H9 (cell line): Measurements from ENCODE around the gene UFSP2. TPM values are rescaled to one million over a fixed set of nuclear protein-coding genes. Genes with fewer than 3 reads are reported as not detected.

ENCODE experiments used
- DNase-seq: peaks from one replicate; pipeline ENCODE4 v3.0.0-alpha.2; 2017
- H2AFZ ChIP-seq: one replicate; pipeline ENCODE4 v1.6.1; 2013; ENCODE audit warnings: mild to moderate bottlenecking, low read length, control low read depth, moderate library complexity
- H2AK5ac ChIP-seq: 2 replicates; pipeline ENCODE4 v1.6.1; 2013; ENCODE audit warnings: low read length, control low read depth, mixed read lengths; ENCODE audit not compliant: insufficient read length
- H2BK120ac ChIP-seq: one replicate; pipeline ENCODE4 v1.6.1; 2013; ENCODE audit warnings: low read depth, mild to moderate bottlenecking, low read length, control low read depth, inconsistent platforms; ENCODE audit not compliant: poor library complexity, severe bottlenecking
- H2BK12ac ChIP-seq: 2 replicates; pipeline ENCODE4 v1.6.1; 2013; ENCODE audit warnings: low read length, control low read depth, mixed read lengths, low read depth; ENCODE audit not compliant: insufficient read length
- H2BK15ac ChIP-seq: 2 replicates; pipeline ENCODE4 v1.6.1; 2013; ENCODE audit warnings: low read depth, low read length, control low read depth
- H2BK20ac ChIP-seq: one replicate; pipeline ENCODE4 v1.6.1; 2013; ENCODE audit warnings: low read depth, mild to moderate bottlenecking, low read length, control low read depth, inconsistent platforms; ENCODE audit not compliant: poor library complexity, severe bottlenecking
- H2BK5ac ChIP-seq: 2 replicates; pipeline ENCODE4 v1.6.1; 2013; ENCODE audit warnings: low read length, control low read depth, mixed read lengths; ENCODE audit not compliant: insufficient read length
- H3K14ac ChIP-seq: 2 replicates; pipeline ENCODE4 v1.6.1; 2013; ENCODE audit warnings: low read length, control low read depth; ENCODE audit not compliant: insufficient read depth
- H3K18ac ChIP-seq: 2 replicates; pipeline ENCODE4 v1.6.1; 2013; ENCODE audit warnings: low read depth, mild to moderate bottlenecking, mixed read lengths, low read length, control low read depth; ENCODE audit not compliant: insufficient read length
- H3K23ac ChIP-seq: 2 replicates; pipeline ENCODE4 v1.6.1; 2013; ENCODE audit warnings: low read length, control low read depth, mixed read lengths, low read depth; ENCODE audit not compliant: insufficient read length
- H3K23me2 ChIP-seq: 2 replicates; pipeline ENCODE4 v1.6.1; 2013; ENCODE audit warnings: low read depth, mild to moderate bottlenecking, mixed read lengths, low read length, control low read depth; ENCODE audit not compliant: insufficient read length, poor library complexity, severe bottlenecking
- H3K27ac ChIP-seq: 2 replicates; pipeline ENCODE4 v1.5.1; 2013; ENCODE audit warnings: low read length, control low read depth, mixed read lengths, low read depth; ENCODE audit not compliant: insufficient read length
- H3K27me3 ChIP-seq: 2 replicates; pipeline ENCODE4 v1.6.1; 2013; ENCODE audit warnings: low read length, control low read depth, inconsistent platforms; ENCODE audit not compliant: insufficient read depth
- H3K4ac ChIP-seq: 2 replicates; pipeline ENCODE4 v1.6.1; 2013; ENCODE audit warnings: low read depth, mild to moderate bottlenecking, control low read depth, inconsistent platforms, low read length, moderate library complexity
- H3K4me1 ChIP-seq: 2 replicates; pipeline ENCODE4 v1.6.1; 2013; ENCODE audit warnings: low read length, control low read depth, inconsistent platforms; ENCODE audit not compliant: insufficient read depth
- H3K4me2 ChIP-seq: 2 replicates; pipeline ENCODE4 v1.6.1; 2013; ENCODE audit warnings: low read length, control low read depth, mixed read lengths; ENCODE audit not compliant: insufficient read length, insufficient read depth
- H3K56ac ChIP-seq: 2 replicates; pipeline ENCODE4 v1.6.1; 2013; ENCODE audit warnings: low read depth, mild to moderate bottlenecking, mixed read lengths, low read length, control low read depth; ENCODE audit not compliant: insufficient read length
- H3K79me1 ChIP-seq: 2 replicates; pipeline ENCODE4 v1.6.1; 2013; ENCODE audit warnings: low read depth, mild to moderate bottlenecking, moderate library complexity, low read length, control low read depth, inconsistent platforms; ENCODE audit not compliant: insufficient read depth, poor library complexity, severe bottlenecking
- H3K79me2 ChIP-seq: 2 replicates; pipeline ENCODE4 v1.6.1; 2013; ENCODE audit warnings: low read length, control low read depth, inconsistent platforms; ENCODE audit not compliant: insufficient read depth
- H3K9ac ChIP-seq: 2 replicates; pipeline ENCODE4 v1.6.1; 2013; ENCODE audit warnings: low read length, control low read depth, mixed read lengths; ENCODE audit not compliant: insufficient read length; ENCODE audit errors: extremely low read depth
- H3K9me3 ChIP-seq: one replicate; pipeline ENCODE4 v1.6.1; 2013; ENCODE audit warnings: low read depth, low read length, inconsistent platforms; ENCODE audit not compliant: control insufficient read depth
- H3T11ph ChIP-seq: one replicate; pipeline ENCODE4 v1.6.1; 2013; ENCODE audit warnings: mild to moderate bottlenecking, low read length, control low read depth, inconsistent platforms
- H4K20me1 ChIP-seq: one replicate; pipeline ENCODE4 v1.6.1; 2013; ENCODE audit not compliant: control insufficient read depth, insufficient read length, insufficient read depth
- H4K5ac ChIP-seq: 2 replicates; pipeline ENCODE4 v1.6.1; 2013; ENCODE audit warnings: low read depth, mild to moderate bottlenecking, mixed read lengths, low read length, control low read depth; ENCODE audit not compliant: insufficient read length
- H4K8ac ChIP-seq: replicated peaks from 2 replicates; pipeline ENCODE4 v1.6.1; 2013; ENCODE audit warnings: low read length, control low read depth, mixed read lengths, low read depth; ENCODE audit not compliant: insufficient read length
- H4K91ac ChIP-seq: 2 replicates; pipeline ENCODE4 v1.6.1; 2013; ENCODE audit warnings: low read depth, mild to moderate bottlenecking, moderate library complexity, mixed read lengths, low read length, control low read depth; ENCODE audit not compliant: insufficient read length
- H3K27ac Mint-ChIP-seq, 3 experiments: 2 replicates in 2 of 3; 3 replicates in 1 of 3; pipeline ENCODE4 v1.8.0; 2020 to 2021; ENCODE audit warnings: mixed read lengths in 3 of 3, mild to moderate bottlenecking in 1 of 3, moderate library complexity in 1 of 3
- H3K27me3 Mint-ChIP-seq: 2 replicates; pipeline ENCODE4 v1.8.0; 2021; ENCODE audit warnings: low read depth, mild to moderate bottlenecking, moderate library complexity, mixed read lengths
- H3K36me3 Mint-ChIP-seq, 3 experiments: 2 replicates in 2 of 3; 3 replicates in 1 of 3; pipeline ENCODE4 v1.8.0; 2020 to 2021; ENCODE audit warnings: low read depth in 3 of 3, mixed read lengths in 3 of 3; ENCODE audit not compliant: insufficient read depth in 1 of 3
- H3K4me1 Mint-ChIP-seq, 2 experiments: 2 replicates each; pipeline ENCODE4 v1.8.0; 2020; ENCODE audit warnings: mixed read lengths in 2 of 2
- H3K4me3 Mint-ChIP-seq, 2 experiments: 2 replicates in 1 of 2; 3 replicates in 1 of 2; pipeline ENCODE4 v1.8.0; 2020 to 2021; ENCODE audit warnings: mild to moderate bottlenecking in 2 of 2, mixed read lengths in 2 of 2, moderate library complexity in 1 of 2
- H3K9me3 Mint-ChIP-seq, 2 experiments: 2 replicates in 1 of 2; 3 replicates in 1 of 2; pipeline ENCODE4 v1.8.0; 2020; ENCODE audit warnings: mild to moderate bottlenecking in 2 of 2, mixed read lengths in 2 of 2, moderate library complexity in 1 of 2
- WGBS: extraction: QIAGEN DNeasy Blood & Tissue Kit; methylation state at CpG from one replicate; pipeline ENCODE4 v1.1.7; 2013; ENCODE audit warnings: missing lambda C conversion rate, low lambda C conversion rate, mixed read lengths; ENCODE audit not compliant: insufficient read length; ENCODE audit errors: extremely low coverage; 5-methylcytosine and 5-hydroxymethylcytosine counted together
- total RNA-seq: library from RNA; stranded (reverse); gene quantifications from 2 replicates; pipeline ENCODE4 v1.2.1, GENCODE V29; 2021
- TF ChIP-seq, protein P1 (sequence below): fragments of 200-600 bp; sonication (generic); conservative IDR thresholded peaks from 3 replicates; pipeline ENCODE4 v1.8.0; 2021; ENCODE audit warnings: antibody characterized with exemption, mild to moderate bottlenecking

Gene UFSP2
- total RNA-seq, 1 experiment from 2014 or later: 41.1 TPM

DNA sequence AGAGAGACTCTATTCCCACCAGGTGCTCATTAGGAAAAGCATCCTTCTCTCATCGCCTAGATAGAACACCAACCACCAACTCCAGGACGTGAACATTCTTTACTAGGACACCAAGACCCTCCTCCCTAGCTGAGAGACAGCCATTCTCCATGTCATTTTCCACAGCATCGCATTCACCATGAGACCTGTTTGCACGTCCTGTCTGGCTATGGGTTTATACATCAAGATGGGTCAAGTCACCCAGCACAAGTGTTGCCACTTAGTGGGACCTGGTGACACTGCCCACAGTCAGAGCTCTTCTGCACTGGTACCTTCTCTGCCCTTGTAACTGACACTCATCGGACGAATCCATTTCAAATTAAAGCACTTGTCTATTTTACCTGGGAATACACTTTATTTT, 47.5 kb downstream of the UFSP2 start:
- Histone ChIP-seq H3K4me1 (no peaks in the 10 kb centered on the region), H3K79me2 (no peaks in the 10 kb centered on the region), H3K79me1 (no peaks in the 10 kb centered on the region), H2BK15ac (no peak overlapping the region), H2AFZ (no peak overlapping the region), H3K56ac (no peak overlapping the region), H3K14ac (no peak overlapping the region), H3K27ac (no peak overlapping the region), H2BK12ac (no peak overlapping the region), H3K4ac (no peak overlapping the region), H4K8ac (no peak overlapping the region), H3K4me2 (no peak overlapping the region), H3K18ac (no peak overlapping the region), H3K9me3 (no peaks in the 10 kb centered on the region), H4K5ac (no peak overlapping the region), H3T11ph (no peak overlapping the region), H2AK5ac (no peak overlapping the region), H3K23me2 (no peaks in the 10 kb centered on the region), H4K20me1 (no peaks in the 10 kb centered on the region), H3K23ac (no peak overlapping the region), H2BK120ac (no peak overlapping the region), H2BK20ac (no peak overlapping the region), H3K27me3 (no peaks in the 10 kb centered on the region), H3K9ac (no peak overlapping the region), H4K91ac (no peak overlapping the region), H2BK5ac (no peak overlapping the region)
- peaks cover 3 to 18% (median 18%) of the 10 kb centered on the region in 3 experiments; a peak in 6 of 7 replicates for H3K36me3 Mint-ChIP-seq
- DNase-seq: no peak
- H3K9me3 Mint-ChIP-seq: peaks cover 5 to 8% of the 10 kb centered on the region in 2 experiments; a peak in 4 of 5 replicates
- peaks cover 6 to 8% of the 10 kb centered on the region in 2 experiments; a peak in 1 of 4 replicates for H3K4me1 Mint-ChIP-seq
- no peak overlapping the region for H3K27ac Mint-ChIP-seq
- no peaks in the 10 kb centered on the region for H3K27me3 Mint-ChIP-seq
- H3K4me3 Mint-ChIP-seq: no peak overlapping the region
- TF ChIP-seq, protein P1, sequence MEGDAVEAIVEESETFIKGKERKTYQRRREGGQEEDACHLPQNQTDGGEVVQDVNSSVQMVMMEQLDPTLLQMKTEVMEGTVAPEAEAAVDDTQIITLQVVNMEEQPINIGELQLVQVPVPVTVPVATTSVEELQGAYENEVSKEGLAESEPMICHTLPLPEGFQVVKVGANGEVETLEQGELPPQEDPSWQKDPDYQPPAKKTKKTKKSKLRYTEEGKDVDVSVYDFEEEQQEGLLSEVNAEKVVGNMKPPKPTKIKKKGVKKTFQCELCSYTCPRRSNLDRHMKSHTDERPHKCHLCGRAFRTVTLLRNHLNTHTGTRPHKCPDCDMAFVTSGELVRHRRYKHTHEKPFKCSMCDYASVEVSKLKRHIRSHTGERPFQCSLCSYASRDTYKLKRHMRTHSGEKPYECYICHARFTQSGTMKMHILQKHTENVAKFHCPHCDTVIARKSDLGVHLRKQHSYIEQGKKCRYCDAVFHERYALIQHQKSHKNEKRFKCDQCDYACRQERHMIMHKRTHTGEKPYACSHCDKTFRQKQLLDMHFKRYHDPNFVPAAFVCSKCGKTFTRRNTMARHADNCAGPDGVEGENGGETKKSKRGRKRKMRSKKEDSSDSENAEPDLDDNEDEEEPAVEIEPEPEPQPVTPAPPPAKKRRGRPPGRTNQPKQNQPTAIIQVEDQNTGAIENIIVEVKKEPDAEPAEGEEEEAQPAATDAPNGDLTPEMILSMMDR: no peak
- WGBS: no CpG with 5 or more reads among the region's 6 CpGs
